ENCODE results near the gene LYZL1.
"Not testable (repeated sequence)": the region's sequence is repeated elsewhere in the genome, so short reads cannot be mapped to it uniquely, and the experiment has no call there.

The LYZL1 gene

GRCh38 chr10:29337526-29337925, 48.7 kb downstream of the LYZL1 start:
- DNase-seq: not testable (repeated sequence)

GRCh38 chr10:29343607-29344038, 54.8 kb downstream of the LYZL1 start:
- no peak for DNase-seq

- DNase-seq: no peak
Measured at GRCh38 chr10:29344073-29344820, 55.4 kb downstream of the LYZL1 start.

GRCh38 chr10:29345144-29345909, 56.5 kb downstream of the LYZL1 start:
- DNase-seq: no peak

- no peak for DNase-seq
Measured at GRCh38 chr10:29345910-29346209, 57.0 kb downstream of the LYZL1 start.

GRCh38 chr10:29346296-29347001, 57.6 kb downstream of the LYZL1 start:
- no peak for DNase-seq

GRCh38 chr10:29348836-29349235, 60.0 kb downstream of the LYZL1 start:
- DNase-seq: no peak

- DNase-seq: no peak
Measured at GRCh38 chr10:29353305-29353704, 64.4 kb downstream of the LYZL1 start.

GRCh38 chr10:29353887-29354561, 65.2 kb downstream of the LYZL1 start:
- DNase-seq: no peak

GRCh38 chr10:29355411-29355991, 66.6 kb downstream of the LYZL1 start:
- no peak for DNase-seq

- DNase-seq: no peak
Measured at GRCh38 chr10:29356931-29357330, 68.1 kb downstream of the LYZL1 start.

GRCh38 chr10:29358010-29358616, 69.2 kb downstream of the LYZL1 start:
- no peak for DNase-seq

GRCh38 chr10:29360215-29360853, 71.5 kb downstream of the LYZL1 start:
- DNase-seq: not testable (repeated sequence)
